ENCODE measurements around the gene SDK2. TPM values are rescaled to one million over a fixed set of nuclear protein-coding genes. Genes with fewer than 3 reads are reported as not detected.

The SDK2 gene
- total and polyA plus RNA-seq, 2 of the 4 experiments (the other 2 are of a cell fraction), result under 0.01 to 0.03 TPM

- Histone ChIP-seq H2BK120ac (ENCODE audit: low read depth, low read length) (no peak overlapping the region), H3K4me2 (ENCODE audit: low read depth, low read length) (no peak overlapping the region), H3K14ac (replicated peaks; ENCODE audit: low read depth, low read length) (no peak overlapping the region), H2BK5ac (ENCODE audit: low read depth, low read length, poor library complexity, severe bottlenecking) (no peak overlapping the region), H3K4me1 (ENCODE audit: control insufficient read depth, insufficient read depth, low read length) (no peaks in the 10 kb centered on the region), H3K4me3 (ENCODE audit: insufficient read depth, low read depth, low read length) (no peak overlapping the region), H2BK15ac (ENCODE audit: low read depth, low read length) (no peak overlapping the region), H3K36me3 (ENCODE audit: control insufficient read depth, insufficient read depth, low read length) (no peaks in the 10 kb centered on the region), H3K56ac (ENCODE audit: extremely low read depth, insufficient read depth, low read length) (no peak overlapping the region), H4K5ac (ENCODE audit: low read depth, low read length) (no peak overlapping the region), H3K9me1 (ENCODE audit: insufficient read depth, low read length) (no peaks in the 10 kb centered on the region), H3K79me1 (ENCODE audit: low read depth in 1 of 2, low read length in 2 of 2) (no peaks in the 10 kb centered on the region), H2BK20ac (ENCODE audit: low read depth, low read length) (no peak overlapping the region), H3K9me3 (ENCODE audit: control insufficient read depth, insufficient read depth, low read length) (no peaks in the 10 kb centered on the region), H4K20me1 (ENCODE audit: insufficient read depth, low read length) (no peaks in the 10 kb centered on the region), H3K9ac (ENCODE audit: low read depth, low read length) (no peak overlapping the region), H2AK5ac (ENCODE audit: low read depth, low read length) (no peak overlapping the region), H3K4ac (ENCODE audit: low read depth, low read length) (no peak overlapping the region), H2AK9ac (replicated peaks; ENCODE audit: low read depth, low read length, poor library complexity) (no peak overlapping the region), H3K27ac (ENCODE audit: insufficient read depth, low read length) (no peak overlapping the region), H3K18ac (ENCODE audit: low read depth, low read length) (no peak overlapping the region), H3K23ac (ENCODE audit: low read depth, low read length) (no peak overlapping the region), H4K91ac (ENCODE audit: insufficient read depth, low read depth, low read length) (no peak overlapping the region), H2AFZ (replicated peaks; ENCODE audit: low read length, poor library complexity) (no peak overlapping the region), H4K8ac (ENCODE audit: low read depth in 2 of 2, low read length in 2 of 2) (no peak overlapping the region), H3K27me3 (ENCODE audit: control insufficient read depth, insufficient read depth, low read length) (no peaks in the 10 kb centered on the region; the same call in 1 of the 2 replicates)
- in situ Hi-C loops (cut with MboI; ENCODE audit: low sequenced_read_pairs), result no loop called here
- no peak for ATAC-seq (ENCODE audit: low read depth)
- BruUV-seq (replicated peaks), result no TSS peak
- ChIA-PET POLR2A (ENCODE audit: unreplicated experiment) (no interaction called here), CTCF (no interaction called here)
- dilution Hi-C loops (cut with HindIII; ENCODE audit: low sequenced_read_pairs, unreplicated experiment), result no loop called here
- no peak for DNase-seq
- WGBS, 2 experiments (ENCODE audit: extremely low coverage in 2 of 2, insufficient read length in 1 of 2), result 35% methylated on average over 4 of the region's 22 CpGs; no CpG with 5 or more reads in 1 of the 2 experiments
- intact Hi-C loops (cut with micrococcal nuclease), result no loop called here
- TF ChIP-seq USF2 (IDR thresholded peaks at IDR 0.05; ENCODE audit: low read depth, low read length), result no peak
- TF ChIP-seq ELK1 (IDR thresholded peaks at IDR 0.05; ENCODE audit: borderline replicate concordance, low read depth, low read length), result no peak
- no peak for TF ChIP-seq RCOR1 (IDR thresholded peaks at IDR 0.05; ENCODE audit: insufficient replicate concordance, low read length)
- no peak for TF ChIP-seq FOS (IDR thresholded peaks at IDR 0.05; ENCODE audit: low read depth, low read length)
- no peak for TF ChIP-seq MAZ (IDR thresholded peaks at IDR 0.05; ENCODE audit: borderline replicate concordance, low read depth, low read length)
- no peak for TF ChIP-seq RFX5 (IDR thresholded peaks at IDR 0.05; ENCODE audit: low read depth, low read length)
- no peak for TF ChIP-seq MAFK (IDR thresholded peaks at IDR 0.05; ENCODE audit: low read depth, low read length)
- TF ChIP-seq CEBPB (IDR thresholded peaks at IDR 0.05; ENCODE audit: low read depth, low read length), result no peak
- TF ChIP-seq CTCF (conservative IDR thresholded peaks at IDR 0.05; ENCODE audit: low read depth, low read length), result no peak
- TF ChIP-seq BHLHE40 (IDR thresholded peaks at IDR 0.05; ENCODE audit: low read depth, low read length), result no peak
- no peak for TF ChIP-seq SMC3 (IDR thresholded peaks at IDR 0.05; ENCODE audit: low read depth, low read length)
- TF ChIP-seq CHD1 (IDR thresholded peaks at IDR 0.05; ENCODE audit: low read depth, low read length), result no peak
- no peak for TF ChIP-seq POLR2A (IDR thresholded peaks at IDR 0.05; ENCODE audit: low read depth, low read length)
These were observed 151.1 kb downstream of the SDK2 start for GRCh38 chr17:73492821-73493814.
